Astrocyte of the hippocampus (primary cell): ENCODE data around the gene GBP7.
A peak's percentile ranks its signal among the peaks of the same experiment; 100 is the strongest.
"Not testable (repeated sequence)": the region's sequence is repeated elsewhere in the genome, so short reads cannot be mapped to it uniquely, and the experiment has no call there.

Experiments
- DNase-seq: peaks from one replicate; pipeline ENCODE4 v3.0.0; 2011; ENCODE audit warnings: low read depth, low spot score

GBP7 gene

GRCh38 chr1:89171067-89171438 lies 4.8 kb downstream of the GBP7 start:
- DNase-seq, result no peak

- DNase-seq, result no peak
Measured at GRCh38 chr1:89170170-89171066, 5.4 kb downstream of the GBP7 start.

GRCh38 chr1:89169166-89169565 lies 6.6 kb downstream of the GBP7 start:
- no peak for DNase-seq

- no peak for DNase-seq
Measured at GRCh38 chr1:89167590-89168230, 8.1 kb downstream of the GBP7 start.

- peak; percentile 10 for DNase-seq
Measured at GRCh38 chr1:89166705-89167104, 9.1 kb downstream of the GBP7 start.

- no peak for DNase-seq
Measured at GRCh38 chr1:89165811-89166210, 10.0 kb downstream of the GBP7 start.

GRCh38 chr1:89151047-89151446 lies 24.8 kb downstream of the GBP7 start:
- no peak for DNase-seq

- no peak for DNase-seq
Measured at GRCh38 chr1:89149976-89150375, 25.8 kb downstream of the GBP7 start.

- peak; percentile 5 for DNase-seq
Measured at GRCh38 chr1:89149229-89149628, 26.6 kb downstream of the GBP7 start.

GRCh38 chr1:89147678-89148658 lies 27.8 kb downstream of the GBP7 start:
- DNase-seq, result no peak

- no peak for DNase-seq
Measured at GRCh38 chr1:89146721-89147120, 29.1 kb downstream of the GBP7 start.

GRCh38 chr1:89143484-89143883 lies 32.3 kb downstream of the GBP7 start:
- DNase-seq, result no peak

GRCh38 chr1:89142160-89142559 lies 33.6 kb downstream of the GBP7 start:
- DNase-seq, result no peak

- no peak for DNase-seq
Measured at GRCh38 chr1:89133747-89134146, 42.1 kb downstream of the GBP7 start.

GRCh38 chr1:89130716-89131115 lies 45.1 kb downstream of the GBP7 start:
- no peak for DNase-seq

GRCh38 chr1:89129911-89130310 lies 45.9 kb downstream of the GBP7 start:
- DNase-seq, result no peak

GRCh38 chr1:89128003-89128458 lies 47.8 kb downstream of the GBP7 start:
- not testable (repeated sequence) for DNase-seq

- peak; percentile 8 for DNase-seq
Measured at GRCh38 chr1:89126602-89127565, 48.9 kb downstream of the GBP7 start.

GRCh38 chr1:89125913-89126580 lies 49.8 kb downstream of the GBP7 start, which contains the start of gene GBP2:
Gene GBP2 (minus strand): TSS chr1:89126114. CDS start chr1:89121966, 4,148 bp downstream.
- peak; percentile 71 for DNase-seq
